Endothelial cell (in vitro differentiated cells): ENCODE data around the gene TUBA1B. TPM values are rescaled to one million over a fixed set of nuclear protein-coding genes. Genes with fewer than 3 reads are reported as not detected.

Source experiments
- DNase-seq: peaks from one replicate; pipeline ENCODE4 v3.0.0; 2021; ENCODE audit warnings: low spot score
- H3K27ac Mint-ChIP-seq: one replicate; pipeline ENCODE4 v1.8.0; 2021; ENCODE audit warnings: mixed read lengths, inconsistent platforms; ENCODE audit not compliant: unreplicated experiment
- H3K27me3 Mint-ChIP-seq: one replicate; pipeline ENCODE4 v1.8.0; 2021; ENCODE audit warnings: mild to moderate bottlenecking, moderate library complexity, mixed read lengths, inconsistent platforms; ENCODE audit not compliant: unreplicated experiment
- H3K36me3 Mint-ChIP-seq: one replicate; pipeline ENCODE4 v1.8.0; 2021; ENCODE audit warnings: mild to moderate bottlenecking, low read depth, mixed read lengths, inconsistent platforms; ENCODE audit not compliant: unreplicated experiment
- H3K4me1 Mint-ChIP-seq: one replicate; pipeline ENCODE4 v1.8.0; 2021; ENCODE audit warnings: mild to moderate bottlenecking, mixed read lengths, inconsistent platforms; ENCODE audit not compliant: unreplicated experiment
- H3K4me3 Mint-ChIP-seq: one replicate; pipeline ENCODE4 v1.8.0; 2021; ENCODE audit warnings: mild to moderate bottlenecking, mixed read lengths, inconsistent platforms; ENCODE audit not compliant: unreplicated experiment
- H3K9me3 Mint-ChIP-seq: one replicate; pipeline ENCODE4 v1.8.0; 2021; ENCODE audit warnings: mixed read lengths, inconsistent platforms; ENCODE audit not compliant: unreplicated experiment
- CTCF ChIP-seq: fragments of 200-600 bp; sonication (generic); IDR thresholded peaks from one replicate; pipeline ENCODE4 v1.5.0; 2021; ENCODE audit warnings: antibody characterized with exemption; ENCODE audit not compliant: unreplicated experiment
- total RNA-seq: library from RNA; stranded (reverse); fragmentation: NEBNext Ultra II Directional; extraction: Animal tissue kit (Norgen Biotek cat#: 25700); gene quantifications from one replicate; pipeline ENCODE4 v1.2.1, GENCODE V29; 2021; ENCODE audit not compliant: unreplicated experiment

Gene TUBA1B
- total RNA-seq, 1 donor from 2014 or later: 915 TPM

- no peak for TF ChIP-seq CTCF
- peak overlapping the region; percentile 56 for H3K4me3 Mint-ChIP-seq
- DNase-seq: peak; percentile 39
- peaks cover 37% of the 10 kb centered on the region for H3K4me1 Mint-ChIP-seq
- H3K36me3 Mint-ChIP-seq: peaks cover 20% of the 10 kb centered on the region
- H3K27me3 Mint-ChIP-seq: peaks cover 20% of the 10 kb centered on the region
- H3K9me3 Mint-ChIP-seq: no peaks in the 10 kb centered on the region
- H3K27ac Mint-ChIP-seq: no peak overlapping the region
These were observed 37.4 kb downstream of the TUBA1B start for GRCh38 chr12:49093792-49094159.

- Mint-ChIP-seq H3K9me3 (no peaks in the 10 kb centered on the region), H3K27me3 (peaks cover 21% of the 10 kb centered on the region), H3K4me3 (peak overlapping the region; percentile 65), H3K27ac (no peak overlapping the region), H3K4me1 (peaks cover 43% of the 10 kb centered on the region), H3K36me3 (peaks cover 14% of the 10 kb centered on the region)
- no peak for DNase-seq
- no peak for TF ChIP-seq CTCF
These were observed 38.3 kb downstream of the TUBA1B start for GRCh38 chr12:49092816-49093406.

GRCh38 chr12:49092086-49092815 is 38.9 kb downstream of the TUBA1B start:
- Mint-ChIP-seq H3K4me3 (peak overlapping the region; percentile 65), H3K36me3 (peaks cover 14% of the 10 kb centered on the region), H3K4me1 (peaks cover 46% of the 10 kb centered on the region), H3K9me3 (no peaks in the 10 kb centered on the region), H3K27ac (no peak overlapping the region), H3K27me3 (peaks cover 22% of the 10 kb centered on the region)
- peak; percentile 64 for DNase-seq
- TF ChIP-seq CTCF: peak; percentile 14

GRCh38 chr12:49091836-49092085 is 39.4 kb downstream of the TUBA1B start:
- H3K9me3 Mint-ChIP-seq: no peaks in the 10 kb centered on the region
- H3K4me3 Mint-ChIP-seq: no peak overlapping the region
- no peak for DNase-seq
- H3K27me3 Mint-ChIP-seq: peaks cover 25% of the 10 kb centered on the region
- H3K36me3 Mint-ChIP-seq: peaks cover 13% of the 10 kb centered on the region
- H3K4me1 Mint-ChIP-seq: peaks cover 46% of the 10 kb centered on the region
- TF ChIP-seq CTCF: no peak
- no peak overlapping the region for H3K27ac Mint-ChIP-seq

GRCh38 chr12:49091056-49091835 is 39.9 kb downstream of the TUBA1B start:
- Mint-ChIP-seq H3K36me3 (peaks cover 10% of the 10 kb centered on the region), H3K27ac (no peak overlapping the region), H3K27me3 (peaks cover 27% of the 10 kb centered on the region), H3K9me3 (no peaks in the 10 kb centered on the region), H3K4me1 (peaks cover 46% of the 10 kb centered on the region), H3K4me3 (peak overlapping the region; percentile 86)
- TF ChIP-seq CTCF: no peak
- no peak for DNase-seq
